ENCODE data around the gene CLIP2. TPM values are rescaled to one million over a fixed set of nuclear protein-coding genes. Genes with fewer than 3 reads are reported as not detected.
"Not testable (repeated sequence)": the region's sequence is repeated elsewhere in the genome, so short reads cannot be mapped to it uniquely, and the experiment has no call there.

CLIP2 gene
- total RNA-seq, 2 experiments from 2014 or later, result 3.6 to 6.3 TPM

GRCh38 chr7:74429153-74429747, 140.0 kb downstream of the CLIP2 start:
- ChIA-PET POLR2A (interaction anchor here (1.0 kb wide), 1 partner anchor 19 kb away, joined by 3 read pairs; no protein-coding TSS in a partner anchor), CTCF (ENCODE audit: unreplicated experiment) (no interaction called here)
- H3K4me2 ChIP-seq (ENCODE audit: low read length), result no peak overlapping the region
- no peaks in the 10 kb centered on the region for H3K4me1 ChIP-seq (ENCODE audit: insufficient read depth, low read length, poor library complexity, severe bottlenecking)
- BruUV-seq (replicated peaks), result no TSS peak
- H3K4me3 ChIP-seq (ENCODE audit: low read depth, low read length, poor library complexity, severe bottlenecking), result no peak overlapping the region
- no peaks in the 10 kb centered on the region for H3K9me3 ChIP-seq (ENCODE audit: low read length)
- H3K36me3 ChIP-seq (ENCODE audit: insufficient read depth, low read length), result no peaks in the 10 kb centered on the region
- H3K9me2 ChIP-seq (ENCODE audit: insufficient read depth, low read length), result no peaks in the 10 kb centered on the region
- no peak for DNase-seq (ENCODE audit: low spot score)
- H2AFZ ChIP-seq (ENCODE audit: low read length), result no peak overlapping the region
- TF ChIP-seq EZH2phosphoT487 (IDR thresholded peaks at IDR 0.05; ENCODE audit: borderline replicate concordance, low read depth, low read length) (no peak), CTCF (conservative IDR thresholded peaks at IDR 0.05; ENCODE audit: low read length) (no peak)
- H3K79me2 ChIP-seq (ENCODE audit: insufficient read depth, low read depth, low read length), result no peaks in the 10 kb centered on the region
- H4K20me1 ChIP-seq (ENCODE audit: insufficient read depth, low read length), result no peaks in the 10 kb centered on the region
- no peak overlapping the region for H3K27ac ChIP-seq (ENCODE audit: low read depth, low read length, poor library complexity, severe bottlenecking)
- intact Hi-C loops (cut with micrococcal nuclease; ENCODE audit: unreplicated experiment), result no loop called here

DNA sequence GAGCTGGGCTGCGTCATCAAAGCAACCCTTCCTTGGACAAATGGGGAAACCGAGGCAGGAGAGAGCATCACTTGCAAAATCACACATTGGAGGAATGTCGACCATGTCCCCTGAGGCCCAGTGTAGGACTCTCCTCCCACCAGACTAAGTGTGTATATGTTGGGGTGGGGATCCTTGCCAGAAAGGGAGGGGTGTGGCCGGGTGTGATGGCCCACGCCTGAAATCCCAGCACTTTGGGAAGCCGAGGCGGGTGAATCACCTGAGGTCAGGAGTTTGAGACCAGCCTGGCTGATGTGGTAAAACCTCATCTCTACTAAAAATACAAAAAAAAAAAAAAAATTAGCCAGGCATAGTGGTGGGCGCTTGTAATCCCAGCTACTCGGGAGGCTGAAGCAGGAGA, 141.2 kb downstream of the CLIP2 start:
- H3K4me1 ChIP-seq (ENCODE audit: insufficient read depth, low read length, poor library complexity, severe bottlenecking); intact Hi-C loops (cut with micrococcal nuclease; ENCODE audit: unreplicated experiment); H3K27ac ChIP-seq (ENCODE audit: low read depth, low read length, poor library complexity, severe bottlenecking); H3K79me2 ChIP-seq (ENCODE audit: insufficient read depth, low read depth, low read length); H3K4me2 ChIP-seq (ENCODE audit: low read length); H3K9me2 ChIP-seq (ENCODE audit: insufficient read depth, low read length); H3K4me3 ChIP-seq (ENCODE audit: low read depth, low read length, poor library complexity, severe bottlenecking); H2AFZ ChIP-seq (ENCODE audit: low read length); H3K9me3 ChIP-seq (ENCODE audit: low read length); H4K20me1 ChIP-seq (ENCODE audit: insufficient read depth, low read length); BruUV-seq (replicated peaks); CTCF ChIA-PET (ENCODE audit: unreplicated experiment); H3K36me3 ChIP-seq (ENCODE audit: insufficient read depth, low read length); DNase-seq (ENCODE audit: low spot score): not testable (repeated sequence)
- POLR2A ChIA-PET, result interaction anchor here (1.0 kb wide), 1 partner anchor 20 kb away, joined by 3 read pairs; no protein-coding TSS in a partner anchor

DNA sequence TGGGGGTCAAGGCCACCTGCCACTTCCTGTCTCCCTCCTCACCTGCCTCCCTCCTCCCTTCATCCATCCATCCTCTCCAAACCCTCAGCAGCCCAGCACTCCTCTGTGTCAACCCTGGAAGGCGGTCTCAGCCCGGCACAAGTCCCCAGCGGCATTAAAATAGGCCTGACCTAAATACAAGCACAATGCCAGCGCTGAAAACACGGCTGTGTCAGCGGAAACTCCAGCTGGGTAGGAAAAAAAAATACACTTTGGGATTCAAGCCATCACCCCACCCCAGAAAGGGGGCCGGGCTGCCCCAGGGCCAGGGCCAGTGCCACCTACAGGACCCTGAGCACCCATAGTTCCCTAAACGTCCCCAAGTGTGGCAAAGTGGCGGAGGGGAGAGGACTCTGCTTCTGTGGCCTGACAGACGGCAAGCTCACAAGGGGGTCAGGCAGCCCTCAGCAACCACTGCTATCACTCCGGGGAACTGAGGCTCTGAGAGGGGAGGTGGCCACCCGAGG, 141.8 kb downstream of the CLIP2 start:
- ChIA-PET CTCF (ENCODE audit: unreplicated experiment) (no interaction called here), POLR2A (interaction anchor here (0.5 kb wide), 1 partner anchor 152 kb away, joined by 4 read pairs; no protein-coding TSS in a partner anchor)
- Histone ChIP-seq H2AFZ (ENCODE audit: low read length) (no peak overlapping the region), H3K79me2 (ENCODE audit: insufficient read depth, low read depth, low read length) (no peaks in the 10 kb centered on the region), H3K4me3 (ENCODE audit: low read depth, low read length, poor library complexity, severe bottlenecking) (no peak overlapping the region), H3K4me1 (ENCODE audit: insufficient read depth, low read length, poor library complexity, severe bottlenecking) (no peaks in the 10 kb centered on the region), H3K36me3 (ENCODE audit: insufficient read depth, low read length) (no peaks in the 10 kb centered on the region), H3K9me3 (ENCODE audit: low read length) (no peaks in the 10 kb centered on the region), H3K9me2 (ENCODE audit: insufficient read depth, low read length) (no peaks in the 10 kb centered on the region), H3K4me2 (ENCODE audit: low read length) (no peak overlapping the region), H4K20me1 (ENCODE audit: insufficient read depth, low read length) (no peaks in the 10 kb centered on the region), H3K27ac (ENCODE audit: low read depth, low read length, poor library complexity, severe bottlenecking) (no peak overlapping the region)
- no TSS peak for BruUV-seq (replicated peaks)
- intact Hi-C loops (cut with micrococcal nuclease; ENCODE audit: unreplicated experiment), result no loop called here
- DNase-seq (ENCODE audit: low spot score), result no peak
- no peak for TF ChIP-seq CTCF (conservative IDR thresholded peaks at IDR 0.05; ENCODE audit: low read length)

DNA sequence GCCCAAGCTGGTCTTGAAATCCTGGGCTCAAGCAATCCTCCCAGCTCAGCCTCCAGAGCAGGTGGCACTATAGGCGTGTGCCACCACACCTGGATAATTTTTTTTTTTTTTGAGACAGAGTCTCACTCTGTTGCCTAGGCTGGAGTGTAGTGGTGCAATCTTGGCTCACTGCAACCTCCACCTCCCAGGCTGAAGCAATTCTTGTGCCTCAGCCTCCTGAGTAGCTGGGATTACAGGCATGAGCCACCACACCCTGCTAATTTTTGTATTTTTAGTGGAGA, 148.0 kb downstream of the CLIP2 start:
- DNase-seq (ENCODE audit: low spot score); BruUV-seq (replicated peaks); H3K4me1 ChIP-seq (ENCODE audit: insufficient read depth, low read length, poor library complexity, severe bottlenecking); H4K20me1 ChIP-seq (ENCODE audit: insufficient read depth, low read length); H3K27ac ChIP-seq (ENCODE audit: low read depth, low read length, poor library complexity, severe bottlenecking); H3K9me2 ChIP-seq (ENCODE audit: insufficient read depth, low read length); H2AFZ ChIP-seq (ENCODE audit: low read length); H3K9me3 ChIP-seq (ENCODE audit: low read length); H3K4me3 ChIP-seq (ENCODE audit: low read depth, low read length, poor library complexity, severe bottlenecking); H3K36me3 ChIP-seq (ENCODE audit: insufficient read depth, low read length); H3K79me2 ChIP-seq (ENCODE audit: insufficient read depth, low read depth, low read length); intact Hi-C loops (cut with micrococcal nuclease; ENCODE audit: unreplicated experiment); CTCF ChIA-PET (ENCODE audit: unreplicated experiment); H3K4me2 ChIP-seq (ENCODE audit: low read length): not testable (repeated sequence)
- POLR2A ChIA-PET, result interaction anchor here (1.5 kb wide), 1 partner anchor 13 kb away, joined by 3 read pairs; no protein-coding TSS in a partner anchor

Data from OCI-LY7 (cell line).